A549 (cell line): Measurements from ENCODE around the gene SERTAD2. TPM values are rescaled to one million over a fixed set of nuclear protein-coding genes. Genes with fewer than 3 reads are reported as not detected.

Experiments used
- ATAC-seq, 2 experiments: fragments of 200-7000 bp in 1 of 2; fragments of >200 bp in 1 of 2; cut with Nextera tagmentation in 1 of 2; cut with Tn5 transposase in 1 of 2; 3 replicates each; pipeline versions ENCODE4 v1.8.0 to v1.9.1; 2018 to 2020; ENCODE audit warnings: mild to moderate bottlenecking in 1 of 2, moderate library complexity in 1 of 2
- CTCF ChIA-PET: fragments of 300-600 bp; sonication (Branson Sonifier 250); formaldehyde crosslinking; extraction: SDS; loops from one replicate; lab custom pipeline; 2021; ENCODE audit warnings: antibody characterized with exemption, inconsistent platforms; lab: Yijun Ruan, JAX
- POLR2A ChIA-PET: fragments of 350-600 bp; formaldehyde crosslinking; extraction: SDS; loops from one replicate; lab custom pipeline; 2021; ENCODE audit warnings: antibody characterized with exemption, inconsistent platforms; lab: Yijun Ruan, JAX
- DNase-seq, 2 experiments: peaks; one replicate each; pipeline versions ENCODE4 v3.0.0 to v3.0.0-alpha.2; 2011 to 2016; ENCODE audit warnings: low read depth in 1 of 2, low spot score in 1 of 2
- FAIRE-seq: peaks from 2 replicates; lab custom pipeline; 2011; peaks lifted over from hg19 to GRCh38; lab: Jason Lieb, UNC
- H3K27ac ChIP-seq, 2 experiments: fragments of >200 bp; sonication (Bioruptor Twin); formaldehyde crosslinking; 3 replicates each; pipeline ENCODE4 v1.5.1; 2016 to 2017
- H3K4me1 ChIP-seq: fragments of >200 bp; sonication (Bioruptor Twin); formaldehyde crosslinking; 3 replicates; pipeline ENCODE4 v1.6.1; 2016
- H3K4me2 ChIP-seq: fragments of >200 bp; sonication (Bioruptor Twin); formaldehyde crosslinking; 3 replicates; pipeline ENCODE4 v1.6.1; 2016
- H3K4me3 ChIP-seq: fragments of >200 bp; sonication (Bioruptor Twin); formaldehyde crosslinking; 3 replicates; pipeline ENCODE4 v1.5.1; 2016
- H3K9me3 ChIP-seq: fragments of >200 bp; sonication (Bioruptor Twin); formaldehyde crosslinking; 3 replicates; pipeline ENCODE4 v1.6.1; 2016
- EHF ChIP-seq: fragments of 250-450 bp; sonication (Bioruptor Pico); IDR thresholded peaks from 2 replicates; pipeline ENCODE4 v1.5.0; 2020; ENCODE audit warnings: mild to moderate bottlenecking
- FOSL2 ChIP-seq, 2 experiments: fragments of 450-650 bp in 1 of 2; fragments of >200 bp in 1 of 2; sonication (Bioruptor Twin) in 1 of 2; formaldehyde crosslinking; IDR thresholded peaks; 2 replicates each; pipeline versions ENCODE4 v1.5.0 to v1.6.1; 2016 to 2020; ENCODE audit warnings: mild to moderate bottlenecking in 1 of 2, moderate library complexity in 1 of 2
- HDAC2 ChIP-seq: fragments of 200-600 bp; sonication (generic); IDR thresholded peaks from 2 replicates; pipeline ENCODE4 v1.6.1; 2016
- HEYL ChIP-seq: fragments of 250-450 bp; sonication (Bioruptor Pico); IDR thresholded peaks from 2 replicates; pipeline ENCODE4 v1.8.0; 2021; ENCODE audit warnings: mild to moderate bottlenecking, moderate library complexity
- MAFK ChIP-seq: fragments of 450-650 bp; IDR thresholded peaks from 2 replicates; pipeline ENCODE4 v1.6.1; 2014; ENCODE audit not compliant: partially characterized antibody
- POLR2A ChIP-seq: IDR thresholded peaks from 2 replicates; pipeline ENCODE4 v1.6.1; 2012; ENCODE audit warnings: mild to moderate bottlenecking, low read length
- RARB ChIP-seq: fragments of 250-450 bp; sonication (Bioruptor Pico); IDR thresholded peaks from 2 replicates; pipeline ENCODE4 v1.8.0; 2021; ENCODE audit warnings: mild to moderate bottlenecking, moderate library complexity
- RCOR1 ChIP-seq: fragments of 150-350 bp; IDR thresholded peaks from 2 replicates; pipeline ENCODE4 v1.6.1; 2014; ENCODE audit warnings: antibody characterized with exemption, low read length, low read depth
- RNF2 ChIP-seq: fragments of 200-600 bp; sonication (generic); IDR thresholded peaks from 2 replicates; pipeline ENCODE4 v1.6.1; 2016; ENCODE audit warnings: low read depth, mild to moderate bottlenecking, antibody characterized with exemption, moderate library complexity, borderline replicate concordance
- TFCP2L1 ChIP-seq: fragments of 250-450 bp; sonication (Bioruptor Pico); IDR thresholded peaks from 2 replicates; pipeline ENCODE4 v1.5.0; 2021; ENCODE audit warnings: mild to moderate bottlenecking
- TP53 ChIP-seq: fragments of 250-450 bp; sonication (Bioruptor Pico); IDR thresholded peaks from 2 replicates; pipeline ENCODE4 v1.5.0; 2021; ENCODE audit warnings: mild to moderate bottlenecking, moderate library complexity
- ZSCAN20 ChIP-seq: fragments of 250-450 bp; sonication (Bioruptor Pico); IDR thresholded peaks from 2 replicates; pipeline ENCODE4 v1.8.0; 2022; ENCODE audit warnings: mild to moderate bottlenecking, moderate library complexity
- WGBS: methylation state at CpG from one replicate; pipeline ENCODE4 v1.1.6; 2017; ENCODE audit errors: missing lambda C conversion rate; 5-methylcytosine and 5-hydroxymethylcytosine counted together
- polyA plus RNA-seq, 4 experiments: library from polyadenylated mRNA; depleted of rRNA in 3 of 4; stranded (reverse); fragments of >200 nt; fragmentation: RNase III in 1 of 4; extraction: RNeasy Plus Mini Kit Qiagen cat#74134 plus additional on column Dnase treatment in 1 of 4; gene quantifications; 2 replicates in 3 of 4; 3 replicates in 1 of 4; pipeline ENCODE4 v1.2.3, GENCODE V29; 2011 to 2017
- TF ChIP-seq, protein P1 (sequence below): fragments of 450-650 bp; IDR thresholded peaks from 2 replicates; pipeline ENCODE4 v1.6.1; 2014; ENCODE audit warnings: antibody characterized with exemption
- TF ChIP-seq, protein P2 (sequence below): fragments of >200 bp; sonication (Bioruptor Twin); formaldehyde crosslinking; IDR thresholded peaks from 3 replicates; pipeline ENCODE4 v1.5.1; 2016
- TF ChIP-seq, protein P3 (sequence below): IDR thresholded peaks from 2 replicates; pipeline ENCODE4 v1.6.1; 2012

Gene SERTAD2
- polyA plus RNA-seq, 2 of the 4 experiments (the other 2 are of a cell fraction), result 11.8 TPM

DNA sequence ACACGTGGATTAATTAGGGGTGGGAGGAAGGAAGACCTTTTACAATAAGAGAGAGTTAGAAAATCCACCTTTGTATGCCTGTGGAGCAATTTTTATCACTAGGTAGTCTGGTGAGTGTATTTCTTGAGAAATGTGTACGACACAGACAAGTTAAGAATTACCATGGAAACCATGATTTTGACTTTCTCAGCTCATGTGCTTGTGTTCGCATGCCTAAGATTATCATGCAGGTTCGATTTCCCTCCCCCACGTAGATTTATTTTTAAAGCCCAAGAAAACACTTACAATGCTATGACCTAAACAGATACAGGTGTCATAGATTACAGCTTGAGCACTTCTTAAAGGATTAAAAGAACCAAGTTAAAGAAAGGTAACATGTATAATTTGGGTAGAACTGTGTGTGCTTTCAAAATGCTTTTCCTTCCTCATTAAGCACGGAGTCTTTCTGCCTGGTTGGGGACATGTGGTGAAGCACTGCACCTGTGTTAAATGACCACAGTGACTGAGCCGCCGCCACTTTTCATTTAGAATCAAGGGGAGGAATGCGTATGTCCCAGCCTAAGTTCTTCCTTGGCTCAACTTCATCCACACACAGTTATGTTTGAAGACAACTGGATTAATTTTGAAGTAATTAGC, 16.6 kb downstream of the SERTAD2 start:
- Histone ChIP-seq H3K4me3 (no peak overlapping the region), H3K9me3 (no peaks in the 10 kb centered on the region), H3K4me1 (peaks cover 39% of the 10 kb centered on the region), H3K27ac (no peak overlapping the region), H3K4me2 (no peak overlapping the region)
- CTCF ChIA-PET, result interaction anchor here (0.6 to 2.3 kb wide), 8 partner anchors 9 to 230 kb away, joined by 3 to 11 read pairs (median 6); no protein-coding TSS in a partner anchor
- FAIRE-seq (no peak), ATAC-seq (no peak), DNase-seq (no peak)
- POLR2A ChIA-PET, result interaction anchor here (0.6 to 1.2 kb wide), 2 partner anchors 17 to 90 kb away, joined by 3 read pairs; partner anchors contain the start of gene SERTAD2
- TF ChIP-seq, protein P1, sequence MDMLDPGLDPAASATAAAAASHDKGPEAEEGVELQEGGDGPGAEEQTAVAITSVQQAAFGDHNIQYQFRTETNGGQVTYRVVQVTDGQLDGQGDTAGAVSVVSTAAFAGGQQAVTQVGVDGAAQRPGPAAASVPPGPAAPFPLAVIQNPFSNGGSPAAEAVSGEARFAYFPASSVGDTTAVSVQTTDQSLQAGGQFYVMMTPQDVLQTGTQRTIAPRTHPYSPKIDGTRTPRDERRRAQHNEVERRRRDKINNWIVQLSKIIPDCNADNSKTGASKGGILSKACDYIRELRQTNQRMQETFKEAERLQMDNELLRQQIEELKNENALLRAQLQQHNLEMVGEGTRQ, result no peak
- no peak for TF ChIP-seq RCOR1
- WGBS, result 87% methylated on average over 9 of the region's 9 CpGs

DNA sequence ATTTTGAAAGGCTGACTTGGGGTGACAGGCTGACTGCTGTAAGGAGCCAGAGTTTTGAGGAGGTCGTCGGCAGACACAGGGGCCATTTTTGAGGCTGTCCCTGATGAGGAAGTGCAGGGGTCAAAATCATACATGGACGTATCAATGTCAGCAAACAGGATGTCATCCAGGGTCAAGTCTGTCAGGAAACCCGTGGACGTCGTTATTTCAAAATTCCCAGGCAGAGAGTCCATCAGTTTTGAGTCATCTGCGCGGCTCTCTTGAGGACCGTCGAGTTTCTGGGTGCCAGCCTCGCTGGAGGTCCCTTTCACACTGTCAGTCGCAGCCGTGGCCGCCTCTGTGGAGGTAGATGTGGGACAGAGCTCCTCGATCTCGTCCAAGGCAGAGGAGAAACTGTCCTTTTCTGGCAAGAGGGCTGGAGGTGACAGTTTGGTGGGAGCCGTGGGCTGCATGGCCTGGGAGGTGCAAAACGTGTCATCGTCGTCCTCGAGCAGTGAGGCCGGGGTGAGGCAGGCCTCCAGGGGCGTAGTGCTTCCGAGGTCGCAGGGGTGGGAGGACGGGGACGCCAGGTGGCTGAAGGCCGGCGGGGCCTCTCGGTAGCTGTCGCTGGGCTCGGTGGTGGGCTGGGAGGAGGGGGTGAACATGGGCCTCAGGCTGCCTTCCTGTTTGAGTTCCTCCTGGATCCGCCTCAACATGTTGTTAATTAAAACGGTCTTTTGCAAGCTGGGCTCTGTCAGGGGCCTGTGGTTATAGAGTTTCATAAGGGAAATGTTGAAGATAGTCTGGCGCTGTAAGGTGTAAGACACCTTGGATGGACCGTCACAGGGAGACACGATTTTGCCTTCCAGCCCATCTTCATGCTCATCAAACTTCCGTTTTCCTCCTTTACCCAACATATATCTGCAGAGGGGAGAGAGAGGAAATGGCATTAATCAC, 17.5 kb downstream of the SERTAD2 start:
- FAIRE-seq (no peak), DNase-seq (no peak), ATAC-seq (no peak)
- ChIA-PET CTCF (interaction anchor here (0.6 to 3.7 kb wide), 10 partner anchors 8 to 231 kb away, joined by 3 to 25 read pairs (median 8); partner anchors contain the start of gene SERTAD2), POLR2A (interaction anchor here (0.6 kb wide), 1 partner anchor 89 kb away, joined by 3 read pairs; no protein-coding TSS in a partner anchor)
- Histone ChIP-seq H3K9me3 (no peaks in the 10 kb centered on the region), H3K27ac (no peak overlapping the region), H3K4me2 (no peak overlapping the region), H3K4me3 (no peak overlapping the region), H3K4me1 (peaks cover 31% of the 10 kb centered on the region)
- 94% methylated on average over 38 of the region's 38 CpGs for WGBS
- TF ChIP-seq RARB (CRISPR knock-in tag), result no peak
- no peak for TF ChIP-seq TFCP2L1 (CRISPR knock-in tag)
- TF ChIP-seq, protein P2, sequence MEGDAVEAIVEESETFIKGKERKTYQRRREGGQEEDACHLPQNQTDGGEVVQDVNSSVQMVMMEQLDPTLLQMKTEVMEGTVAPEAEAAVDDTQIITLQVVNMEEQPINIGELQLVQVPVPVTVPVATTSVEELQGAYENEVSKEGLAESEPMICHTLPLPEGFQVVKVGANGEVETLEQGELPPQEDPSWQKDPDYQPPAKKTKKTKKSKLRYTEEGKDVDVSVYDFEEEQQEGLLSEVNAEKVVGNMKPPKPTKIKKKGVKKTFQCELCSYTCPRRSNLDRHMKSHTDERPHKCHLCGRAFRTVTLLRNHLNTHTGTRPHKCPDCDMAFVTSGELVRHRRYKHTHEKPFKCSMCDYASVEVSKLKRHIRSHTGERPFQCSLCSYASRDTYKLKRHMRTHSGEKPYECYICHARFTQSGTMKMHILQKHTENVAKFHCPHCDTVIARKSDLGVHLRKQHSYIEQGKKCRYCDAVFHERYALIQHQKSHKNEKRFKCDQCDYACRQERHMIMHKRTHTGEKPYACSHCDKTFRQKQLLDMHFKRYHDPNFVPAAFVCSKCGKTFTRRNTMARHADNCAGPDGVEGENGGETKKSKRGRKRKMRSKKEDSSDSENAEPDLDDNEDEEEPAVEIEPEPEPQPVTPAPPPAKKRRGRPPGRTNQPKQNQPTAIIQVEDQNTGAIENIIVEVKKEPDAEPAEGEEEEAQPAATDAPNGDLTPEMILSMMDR, result no peak
- no peak for TF ChIP-seq TP53
- TF ChIP-seq, protein P3, sequence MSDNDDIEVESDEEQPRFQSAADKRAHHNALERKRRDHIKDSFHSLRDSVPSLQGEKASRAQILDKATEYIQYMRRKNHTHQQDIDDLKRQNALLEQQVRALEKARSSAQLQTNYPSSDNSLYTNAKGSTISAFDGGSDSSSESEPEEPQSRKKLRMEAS, result no peak
- no peak for TF ChIP-seq HDAC2
- no peak for TF ChIP-seq POLR2A
- TF ChIP-seq RNF2, result no peak
- TF ChIP-seq RCOR1, result no peak
- no peak for TF ChIP-seq FOSL2 (IDR thresholded peaks at IDR 0.05)
- no peak for TF ChIP-seq FOSL2 (CRISPR knock-in tag; IDR thresholded peaks at IDR 0.05)
- no peak for TF ChIP-seq HEYL
- no peak for TF ChIP-seq EHF (CRISPR knock-in tag)
- TF ChIP-seq ZSCAN20 (CRISPR knock-in tag), result no peak

DNA sequence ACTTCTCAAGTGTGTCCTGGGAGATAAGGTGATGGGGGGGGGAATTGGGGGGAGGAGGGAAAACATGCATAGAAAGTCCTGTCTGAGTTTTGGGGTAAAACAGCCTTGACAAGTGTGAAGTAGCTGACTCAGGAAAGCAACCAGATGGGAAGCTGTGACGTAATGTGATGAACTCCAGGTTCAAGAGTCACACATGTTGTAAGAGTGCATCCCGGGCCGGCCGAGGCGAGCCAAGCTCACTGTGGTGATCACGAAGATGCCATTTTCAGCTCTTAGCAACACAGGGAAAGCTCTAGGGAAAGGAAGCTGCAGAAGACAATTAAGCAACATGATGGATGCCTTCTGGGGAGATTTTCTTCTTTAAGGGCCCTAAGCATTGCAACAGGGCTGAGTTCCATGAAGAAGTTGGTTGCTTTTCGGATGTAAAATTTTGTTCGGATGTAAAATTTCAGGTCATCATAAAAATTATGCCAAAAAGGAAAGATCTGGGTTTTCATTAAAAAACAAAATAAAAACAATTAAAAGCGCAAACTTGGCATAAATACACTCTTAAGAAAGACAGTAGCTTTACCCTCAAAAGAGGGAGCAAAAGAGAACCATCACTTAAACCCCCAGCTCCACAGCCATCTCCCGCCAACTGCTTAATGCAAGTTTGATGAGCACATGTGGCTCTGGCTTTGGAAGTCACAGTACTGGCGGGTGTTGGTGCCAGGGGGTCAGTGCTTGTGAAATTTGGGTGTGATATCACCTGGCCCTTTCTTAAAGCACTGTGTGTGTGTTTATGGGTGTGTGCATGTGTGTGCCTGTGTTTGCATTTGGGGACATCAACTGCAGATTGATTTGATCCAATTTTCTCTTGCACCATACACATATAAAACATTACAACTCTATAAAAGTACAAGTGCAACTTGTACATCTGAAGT, 19.1 kb downstream of the SERTAD2 start:
- no peak overlapping the region for H3K4me3 ChIP-seq
- TF ChIP-seq ZSCAN20 (CRISPR knock-in tag) (no peak), MAFK (peak; percentile 81)
- H3K4me1 ChIP-seq, result peaks cover 15% of the 10 kb centered on the region
- H3K9me3 ChIP-seq, result no peaks in the 10 kb centered on the region
- ATAC-seq (no peak), DNase-seq (no peak), FAIRE-seq (no peak)
- ChIA-PET CTCF (interaction anchor here (1.0 to 3.7 kb wide), 9 partner anchors 8 to 254 kb away, joined by 3 to 25 read pairs (median 4); partner anchors contain the start of gene SERTAD2), POLR2A (interaction anchor here (0.6 to 0.7 kb wide), 2 partner anchors 10 to 19 kb away, joined by 3 to 4 read pairs; partner anchors contain the start of gene SERTAD2)
- 94% methylated on average over 11 of the region's 11 CpGs for WGBS
- no peak overlapping the region for H3K27ac ChIP-seq
- no peak overlapping the region for H3K4me2 ChIP-seq
